GM19238 (cell line): ENCODE measurements around the gene PCNT.

ENCODE experiments used
- DNase-seq: peaks from one replicate; pipeline ENCODE4 v3.0.0; 2011; ENCODE audit warnings: low spot score; ENCODE audit not compliant: insufficient read length

PCNT gene

GRCh38 chr21:46480466-46480865 lies 156.5 kb downstream of the PCNT start:
- DNase-seq: no peak

DNA sequence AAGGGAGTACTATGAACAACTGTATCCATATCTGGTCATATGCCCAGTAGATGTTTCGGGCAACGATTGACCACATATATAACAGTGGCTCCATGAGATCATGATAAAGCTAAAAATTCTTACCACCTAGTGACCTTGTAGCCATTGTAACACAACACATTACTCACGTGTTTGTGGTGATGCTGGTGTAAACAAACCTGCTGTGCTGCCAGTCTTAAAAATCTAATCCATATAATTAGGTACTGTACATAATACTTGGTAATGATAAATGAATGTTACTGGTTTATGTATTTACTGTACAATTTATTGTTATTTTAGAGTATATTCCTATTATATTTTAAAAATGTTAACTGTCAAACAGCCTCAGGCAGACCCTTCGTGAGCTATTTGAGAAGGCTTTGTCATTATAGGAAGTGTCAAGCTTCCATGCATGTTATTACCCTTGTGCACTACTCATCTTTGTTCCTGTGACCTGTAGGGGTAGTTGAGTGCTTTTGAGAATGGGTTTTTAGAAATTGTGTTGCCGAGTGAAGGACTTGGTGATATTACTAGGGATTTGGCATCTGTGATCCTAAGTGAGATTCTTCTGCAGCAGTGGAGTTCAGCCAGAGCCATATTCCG lies 158.4 kb downstream of the PCNT start:
- DNase-seq: no peak

DNA sequence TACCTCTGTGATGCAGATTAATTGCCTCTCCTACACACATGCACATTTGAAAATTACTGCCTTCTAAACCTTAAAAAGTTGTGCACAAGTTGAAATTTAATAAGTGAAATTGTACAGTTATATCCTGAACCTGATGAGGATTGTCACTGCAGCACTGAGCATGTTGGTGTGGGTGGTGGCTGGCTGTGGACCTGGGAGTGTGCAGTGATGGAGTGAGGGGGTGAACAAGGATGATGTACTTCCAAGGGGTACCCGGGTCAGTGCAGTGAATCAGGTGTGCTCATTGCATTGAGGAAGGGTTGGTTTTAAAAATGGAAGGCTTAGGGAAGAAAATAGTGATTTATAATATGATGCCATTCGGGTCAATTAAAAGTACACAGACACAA lies 158.9 kb downstream of the PCNT start:
- DNase-seq: no peak

DNA sequence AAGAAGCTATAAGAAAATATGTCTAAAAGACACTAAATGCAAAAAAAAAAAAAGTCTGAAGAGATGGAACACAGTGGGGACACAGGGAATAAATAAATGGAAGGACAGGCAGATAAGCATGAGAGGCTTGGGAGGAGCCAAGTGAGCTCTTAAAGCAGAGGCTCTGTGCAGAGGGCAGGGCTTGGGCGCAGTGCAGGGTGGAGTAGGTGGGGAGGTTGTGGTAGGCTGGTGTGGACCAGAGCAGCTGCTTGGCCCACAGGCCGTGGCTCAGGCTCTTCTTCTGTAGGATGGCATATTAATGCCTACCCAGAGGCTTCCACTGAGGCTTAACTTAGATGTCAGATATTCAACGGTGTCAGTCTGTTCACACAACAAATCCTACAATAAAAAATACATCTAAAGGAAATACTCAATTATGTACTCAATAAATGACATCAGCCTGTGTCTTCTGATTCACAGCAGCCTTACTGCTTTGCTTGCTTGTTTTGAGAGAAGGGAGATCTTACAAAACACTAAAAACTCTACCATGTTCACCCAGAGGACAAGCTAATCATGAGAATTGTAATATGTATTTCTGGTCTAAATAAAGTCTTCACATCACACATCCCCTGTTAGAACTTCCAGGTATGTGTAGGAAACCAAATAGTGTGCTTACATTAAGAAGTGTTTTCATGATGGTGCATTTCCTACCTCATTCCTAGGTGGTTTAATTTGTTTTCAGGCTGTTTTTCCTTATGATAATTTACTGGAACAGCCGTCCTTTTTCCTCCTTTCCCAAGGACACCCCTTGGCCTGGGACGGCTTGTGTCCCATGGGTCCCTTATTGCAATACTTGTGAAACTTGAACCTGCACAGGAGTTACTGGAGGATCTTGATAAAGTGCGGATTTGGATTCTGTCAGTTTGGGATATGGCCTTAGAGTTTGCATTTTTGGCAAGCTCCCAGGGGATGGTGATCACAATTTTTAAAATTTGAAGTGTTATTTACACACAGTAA lies 159.6 kb downstream of the PCNT start:
- no peak for DNase-seq

GRCh38 chr21:46486481-46487126 lies 162.6 kb downstream of the PCNT start:
- DNase-seq: no peak

GRCh38 chr21:46489162-46489663 lies 165.3 kb downstream of the PCNT start:
- DNase-seq: no peak

DNA sequence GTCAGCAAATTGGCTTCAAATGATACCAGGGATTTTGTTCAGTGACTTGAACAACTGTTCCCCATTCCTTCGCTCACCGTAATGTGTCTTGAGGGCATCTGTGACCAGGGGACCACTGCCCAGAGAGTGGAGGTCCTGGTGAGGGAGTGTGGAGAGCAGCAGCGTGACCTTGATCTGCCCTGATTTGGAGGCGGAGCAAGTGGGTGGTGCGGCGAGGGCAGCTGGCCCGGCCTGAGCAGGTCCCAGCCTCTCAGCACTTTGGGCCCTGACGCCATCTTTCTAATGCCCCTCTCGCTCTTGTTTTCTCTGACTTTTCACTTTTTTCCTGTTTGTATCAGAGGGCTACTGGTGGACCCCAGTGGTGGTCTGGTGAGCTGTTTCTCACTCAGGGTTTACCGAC lies 165.8 kb downstream of the PCNT start:
- no peak for DNase-seq

DNA sequence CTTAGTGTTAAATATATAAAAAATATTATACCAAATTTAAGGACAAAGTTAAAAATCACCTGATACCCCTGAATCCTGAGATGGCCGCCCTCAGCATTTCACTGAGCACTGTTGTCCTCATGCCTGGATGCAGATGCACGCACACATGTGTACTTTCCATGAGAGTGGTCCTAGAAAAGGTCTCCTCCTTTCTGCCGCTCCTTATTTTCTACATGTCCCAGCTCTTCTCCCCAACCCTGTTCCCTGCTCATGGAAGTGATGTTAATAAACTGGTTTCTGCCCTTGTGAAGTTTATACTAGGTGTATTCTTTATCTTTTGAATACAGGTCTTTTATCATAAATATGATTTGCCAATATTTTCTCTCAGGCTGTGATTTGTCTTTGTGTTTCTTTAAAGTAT lies 167.6 kb downstream of the PCNT start:
- no peak for DNase-seq

GRCh38 chr21:46492851-46493250 lies 168.9 kb downstream of the PCNT start:
- DNase-seq: no peak

DNA sequence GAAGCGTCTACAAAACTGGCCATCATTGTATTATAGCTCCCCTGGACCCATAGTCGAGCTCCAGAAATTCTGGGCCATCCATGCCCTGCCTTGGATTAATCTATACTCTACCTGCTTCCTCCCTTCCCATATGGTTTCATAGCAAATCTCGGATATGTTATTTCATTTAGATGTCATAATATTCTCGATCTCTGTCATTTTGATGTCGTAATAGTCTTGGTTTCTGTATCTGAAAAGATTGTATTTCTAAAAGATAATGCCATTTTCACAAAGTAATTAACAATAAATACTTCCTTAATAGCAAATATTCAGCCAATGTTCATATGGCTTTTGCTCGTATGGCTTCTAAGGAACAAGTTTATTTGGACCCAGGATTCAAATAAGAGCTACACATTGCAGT lies 169.9 kb downstream of the PCNT start:
- DNase-seq: no peak
